Parathyroid adenoma (tissue), 2 donors: Measurements from ENCODE around the gene ALDH4A1.

Experiments
- H2AFZ ChIP-seq: fragments of 300-600 bp; sonication (generic); one replicate; pipeline ENCODE4 v1.7.0; 2017; ENCODE audit warnings: antibody characterized with exemption, mild to moderate bottlenecking
- H3K27ac ChIP-seq: fragments of 300-600 bp; sonication (generic); one replicate; pipeline ENCODE4 v1.7.0; 2017
- H3K27me3 ChIP-seq: fragments of 300-600 bp; sonication (generic); one replicate; pipeline ENCODE4 v1.7.0; 2017; ENCODE audit warnings: low read length; ENCODE audit not compliant: control insufficient read depth, insufficient read depth
- H3K36me3 ChIP-seq: fragments of 300-600 bp; sonication (generic); one replicate; pipeline ENCODE4 v1.7.0; 2017; ENCODE audit warnings: low read length; ENCODE audit not compliant: control insufficient read depth, insufficient read depth
- H3K4me1 ChIP-seq: fragments of 300-600 bp; sonication (generic); one replicate; pipeline ENCODE4 v1.7.0; 2017; ENCODE audit warnings: control low read depth
- H3K4me2 ChIP-seq: fragments of 300-600 bp; sonication (generic); one replicate; pipeline ENCODE4 v1.7.0; 2017; ENCODE audit warnings: low read length
- H3K4me3 ChIP-seq: fragments of 300-600 bp; sonication (generic); one replicate; pipeline ENCODE4 v1.7.0; 2017; ENCODE audit warnings: low read depth, low read length
- H3K79me2 ChIP-seq: fragments of 300-600 bp; sonication (generic); one replicate; pipeline ENCODE4 v1.7.0; 2017; ENCODE audit warnings: control low read depth
- H3K9ac ChIP-seq: fragments of 300-600 bp; sonication (generic); one replicate; pipeline ENCODE4 v1.7.0; 2017; ENCODE audit warnings: mild to moderate bottlenecking
- H3K9me3 ChIP-seq: fragments of 300-600 bp; sonication (generic); one replicate; pipeline ENCODE4 v1.7.0; 2017; ENCODE audit warnings: low read length; ENCODE audit not compliant: control insufficient read depth
- CTCF ChIP-seq: fragments of 300-600 bp; sonication (generic); IDR thresholded peaks from one replicate; pipeline ENCODE4 v1.7.0; 2017; ENCODE audit warnings: antibody characterized with exemption, mild to moderate bottlenecking
- donor health status: primary hyperparathyroidism.

ALDH4A1 gene

GRCh38 chr1:18884419-18884717, 18.0 kb downstream of the ALDH4A1 start:
- Histone ChIP-seq H3K36me3 (no peaks in the 10 kb centered on the region), H2AFZ (no peak overlapping the region), H3K9me3 (no peaks in the 10 kb centered on the region), H3K79me2 (no peaks in the 10 kb centered on the region), H3K4me2 (no peak overlapping the region), H3K9ac (no peak overlapping the region), H3K4me3 (no peak overlapping the region), H3K4me1 (no peaks in the 10 kb centered on the region), H3K27ac (no peak overlapping the region), H3K27me3 (no peaks in the 10 kb centered on the region)
- TF ChIP-seq CTCF = no peak

DNA sequence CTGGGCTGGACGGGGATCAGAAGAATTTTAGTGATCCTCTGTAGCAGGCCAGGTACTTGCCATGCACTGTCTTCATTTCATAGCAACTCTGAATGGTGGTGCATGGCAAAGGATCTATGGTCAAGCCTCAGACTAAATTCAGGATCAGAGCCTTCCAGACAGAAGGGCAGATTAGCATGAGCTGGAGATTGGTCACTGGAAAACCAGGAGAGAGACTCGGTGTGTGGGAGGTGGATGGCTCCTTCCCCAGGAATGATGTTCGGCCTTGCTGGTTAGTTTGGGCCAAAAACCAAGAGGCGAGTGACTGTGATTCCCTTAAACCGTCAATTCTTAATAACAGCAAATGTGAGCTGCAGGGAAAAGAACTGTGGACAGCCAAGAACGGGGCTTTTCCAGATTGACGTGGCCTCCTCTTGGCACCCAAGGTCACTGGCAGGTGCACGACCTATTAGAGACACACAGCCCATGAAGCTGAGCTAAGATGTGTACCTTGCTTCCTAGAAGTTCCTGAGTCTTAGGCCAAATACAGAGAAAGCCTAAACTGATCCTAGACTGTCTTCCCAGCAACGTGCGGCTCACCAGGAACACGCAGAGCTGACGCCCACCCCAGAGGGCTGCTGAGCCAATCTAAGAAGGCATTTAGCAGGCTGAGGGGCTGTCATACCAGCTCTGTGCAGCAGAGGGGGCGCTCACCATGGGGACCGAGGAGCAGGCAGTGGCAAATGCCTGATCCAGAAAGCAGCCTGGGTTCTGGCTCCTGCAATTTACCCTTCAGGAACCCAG, 18.5 kb downstream of the ALDH4A1 start:
- Histone ChIP-seq H3K9ac (no peak overlapping the region), H2AFZ (no peak overlapping the region), H3K36me3 (no peaks in the 10 kb centered on the region), H3K27me3 (no peaks in the 10 kb centered on the region), H3K79me2 (no peaks in the 10 kb centered on the region), H3K4me3 (no peak overlapping the region), H3K27ac (no peak overlapping the region), H3K4me1 (no peaks in the 10 kb centered on the region), H3K9me3 (no peaks in the 10 kb centered on the region), H3K4me2 (no peak overlapping the region)
- peak; percentile 80 for TF ChIP-seq CTCF

GRCh38 chr1:18883079-18883478, 19.3 kb downstream of the ALDH4A1 start:
- H3K27me3 ChIP-seq = no peaks in the 10 kb centered on the region
- H2AFZ ChIP-seq = no peak overlapping the region
- no peak for TF ChIP-seq CTCF
- H3K4me2 ChIP-seq = no peak overlapping the region
- no peak overlapping the region for H3K9ac ChIP-seq
- H3K36me3 ChIP-seq = no peaks in the 10 kb centered on the region
- H3K27ac ChIP-seq = no peak overlapping the region
- H3K79me2 ChIP-seq = no peaks in the 10 kb centered on the region
- H3K9me3 ChIP-seq = no peaks in the 10 kb centered on the region
- no peak overlapping the region for H3K4me3 ChIP-seq
- no peaks in the 10 kb centered on the region for H3K4me1 ChIP-seq

DNA sequence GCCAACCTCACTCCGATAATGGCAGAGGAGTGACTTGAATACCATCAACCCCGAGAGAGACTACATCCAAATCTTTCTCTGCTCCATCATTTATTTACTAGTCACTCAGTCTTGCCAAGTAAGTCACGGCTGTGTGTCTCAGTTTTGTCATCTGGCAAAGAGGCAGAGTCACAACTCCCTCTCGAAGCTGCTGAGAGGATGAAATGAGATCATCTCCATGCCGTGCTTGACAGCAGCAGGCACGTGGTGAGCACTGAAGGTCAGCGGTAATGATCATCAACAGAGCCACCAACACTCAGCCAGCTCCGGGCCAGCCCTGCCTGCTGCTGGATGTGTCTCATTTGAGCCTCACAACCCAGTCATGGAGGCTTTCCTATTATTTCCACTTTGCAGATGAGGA, 19.9 kb downstream of the ALDH4A1 start:
- no peaks in the 10 kb centered on the region for H3K4me1 ChIP-seq
- no peak overlapping the region for H3K4me3 ChIP-seq
- H2AFZ ChIP-seq = no peak overlapping the region
- no peak overlapping the region for H3K27ac ChIP-seq
- no peak overlapping the region for H3K4me2 ChIP-seq
- H3K36me3 ChIP-seq = no peaks in the 10 kb centered on the region
- H3K9ac ChIP-seq = no peak overlapping the region
- H3K79me2 ChIP-seq = no peaks in the 10 kb centered on the region
- no peaks in the 10 kb centered on the region for H3K9me3 ChIP-seq
- no peaks in the 10 kb centered on the region for H3K27me3 ChIP-seq
- no peak for TF ChIP-seq CTCF
